Bronchial epithelial cell (primary cell): Measurements from ENCODE around the gene PRDM15. TPM values are rescaled to one million over a fixed set of nuclear protein-coding genes. Genes with fewer than 3 reads are reported as not detected.

ENCODE experiments used
- DNase-seq: peaks from one replicate; pipeline ENCODE4 v3.0.0-alpha.2; 2010; ENCODE audit warnings: low read depth
- FAIRE-seq: peaks from 2 replicates; lab custom pipeline; 2011; peaks lifted over from hg19 to GRCh38; lab: Jason Lieb, UNC
- H3K27me3 ChIP-seq: 2 replicates; pipeline ENCODE4 v1.5.1; 2011; ENCODE audit warnings: low read length; ENCODE audit not compliant: control insufficient read depth, insufficient read depth
- H3K36me3 ChIP-seq: 2 replicates; pipeline ENCODE4 v1.5.1; 2011; ENCODE audit warnings: low read length; ENCODE audit not compliant: control insufficient read depth, insufficient read depth
- H3K4me3 ChIP-seq: 2 replicates; pipeline ENCODE4 v1.5.1; 2011; ENCODE audit warnings: mild to moderate bottlenecking, low read depth, low read length, control low read depth
- total RNA-seq: library from RNA; depleted of rRNA; stranded (reverse); fragments of >200 nt; gene quantifications from 2 replicates; pipeline ENCODE4 v1.2.1, GENCODE V29; 2014
- TF ChIP-seq, protein P1 (sequence below): IDR thresholded peaks from 2 replicates; pipeline ENCODE4 v1.5.1; 2011; ENCODE audit warnings: mild to moderate bottlenecking, moderate library complexity, low read length, control low read depth, inconsistent platforms; ENCODE audit not compliant: insufficient read depth, severe bottlenecking

The PRDM15 gene
- total RNA-seq, 1 donor from 2014 or later = 6.1 TPM

DNA sequence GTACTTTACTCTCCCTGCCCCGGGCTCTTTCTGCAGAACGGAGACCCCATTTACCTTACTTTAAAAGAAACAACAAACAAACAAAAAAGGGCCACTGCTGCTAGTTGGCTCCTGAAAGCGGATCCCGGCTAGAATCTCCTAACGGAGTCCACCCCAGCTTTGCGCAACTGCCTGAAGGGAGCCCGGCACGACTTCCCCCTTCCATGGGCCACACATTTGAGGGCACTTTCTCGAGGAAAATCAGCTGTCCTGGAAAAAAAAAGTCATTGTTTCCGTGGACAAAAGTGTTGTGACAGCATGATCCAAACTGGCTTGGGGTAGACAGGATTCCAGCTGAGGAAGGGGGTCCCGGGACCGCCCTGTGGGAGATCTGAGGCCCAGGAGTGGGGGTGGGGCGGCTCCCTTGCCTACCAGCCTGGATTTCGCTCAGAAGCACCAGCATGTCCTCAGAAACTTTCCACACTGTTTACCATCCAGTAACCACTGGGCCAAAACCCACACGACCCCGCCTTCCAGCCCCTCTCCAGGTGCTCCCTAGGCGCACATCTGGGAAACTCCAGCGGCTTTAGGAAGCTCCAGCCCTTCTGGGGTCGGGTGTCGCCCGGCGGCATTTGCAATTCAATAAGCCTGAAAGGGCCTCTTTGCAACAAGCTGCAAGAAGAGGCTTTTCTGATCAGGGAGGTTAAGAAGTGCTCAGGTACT lies 117.1 kb downstream of the PRDM15 start:
- Histone ChIP-seq H3K4me3 (peak overlapping the region; percentile 7), H3K27me3 (no peaks in the 10 kb centered on the region), H3K36me3 (peaks cover 4% of the 10 kb centered on the region)
- no peak for DNase-seq
- TF ChIP-seq, protein P1, sequence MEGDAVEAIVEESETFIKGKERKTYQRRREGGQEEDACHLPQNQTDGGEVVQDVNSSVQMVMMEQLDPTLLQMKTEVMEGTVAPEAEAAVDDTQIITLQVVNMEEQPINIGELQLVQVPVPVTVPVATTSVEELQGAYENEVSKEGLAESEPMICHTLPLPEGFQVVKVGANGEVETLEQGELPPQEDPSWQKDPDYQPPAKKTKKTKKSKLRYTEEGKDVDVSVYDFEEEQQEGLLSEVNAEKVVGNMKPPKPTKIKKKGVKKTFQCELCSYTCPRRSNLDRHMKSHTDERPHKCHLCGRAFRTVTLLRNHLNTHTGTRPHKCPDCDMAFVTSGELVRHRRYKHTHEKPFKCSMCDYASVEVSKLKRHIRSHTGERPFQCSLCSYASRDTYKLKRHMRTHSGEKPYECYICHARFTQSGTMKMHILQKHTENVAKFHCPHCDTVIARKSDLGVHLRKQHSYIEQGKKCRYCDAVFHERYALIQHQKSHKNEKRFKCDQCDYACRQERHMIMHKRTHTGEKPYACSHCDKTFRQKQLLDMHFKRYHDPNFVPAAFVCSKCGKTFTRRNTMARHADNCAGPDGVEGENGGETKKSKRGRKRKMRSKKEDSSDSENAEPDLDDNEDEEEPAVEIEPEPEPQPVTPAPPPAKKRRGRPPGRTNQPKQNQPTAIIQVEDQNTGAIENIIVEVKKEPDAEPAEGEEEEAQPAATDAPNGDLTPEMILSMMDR = no peak
- no peak for FAIRE-seq

DNA sequence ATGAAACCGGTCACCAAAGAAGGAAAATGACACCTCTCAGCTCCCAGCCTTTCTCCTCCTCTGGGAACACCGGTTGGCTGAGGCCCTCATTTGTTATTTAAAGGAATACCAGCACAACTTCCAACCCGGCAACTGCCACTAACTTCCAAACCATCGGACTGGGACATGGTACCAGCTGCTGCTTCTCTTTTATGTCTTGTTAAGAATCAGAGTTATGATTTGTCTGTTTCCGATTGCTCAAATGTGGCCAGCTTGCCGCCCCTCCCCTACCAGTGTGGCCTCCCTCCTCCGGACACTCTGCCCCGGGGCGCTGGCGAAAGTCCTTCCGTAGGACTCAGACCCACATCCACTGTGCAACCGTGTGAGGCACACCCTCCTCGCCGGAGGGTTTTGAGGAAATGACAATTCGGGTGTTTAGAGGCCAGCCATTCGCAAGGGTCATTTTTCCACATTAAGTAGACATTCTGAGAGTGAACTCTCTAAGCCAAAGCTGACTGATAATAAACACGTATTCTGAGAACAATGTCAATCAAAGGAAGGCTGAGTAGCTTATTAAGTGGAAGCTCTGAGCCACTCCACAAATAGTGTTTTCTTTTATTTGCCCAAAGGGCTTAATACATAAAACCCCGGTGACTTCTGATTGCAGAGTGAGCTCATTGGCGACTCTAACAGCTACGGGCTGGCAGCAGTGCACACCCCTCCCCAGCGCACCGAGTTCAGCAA lies 117.8 kb downstream of the PRDM15 start:
- Histone ChIP-seq H3K36me3 (peaks cover 7% of the 10 kb centered on the region), H3K4me3 (peak overlapping the region; percentile 7), H3K27me3 (no peaks in the 10 kb centered on the region)
- DNase-seq (peak; percentile 63), FAIRE-seq (no peak)
- TF ChIP-seq, protein P1 = no peak

DNA sequence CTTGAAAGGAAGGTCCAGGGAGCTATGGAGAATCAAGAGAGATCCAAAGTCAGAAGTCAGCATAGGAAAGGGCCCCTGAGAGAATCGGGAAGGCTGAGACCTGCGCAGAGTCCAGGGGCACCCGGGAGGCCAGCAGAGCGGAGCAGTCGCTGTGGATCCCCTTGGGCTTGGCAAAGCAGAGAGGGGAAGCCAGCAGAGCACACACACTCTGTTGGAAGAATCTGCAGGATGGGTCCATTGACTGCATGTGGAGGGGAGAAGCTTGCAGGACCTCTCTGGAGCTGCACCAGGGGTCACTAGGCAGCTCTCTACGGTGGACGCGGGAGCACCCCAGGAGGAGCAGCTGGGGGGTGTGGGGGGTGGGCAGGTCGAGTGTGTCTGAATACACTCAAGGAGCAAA lies 118.7 kb downstream of the PRDM15 start:
- TF ChIP-seq, protein P1 = no peak
- H3K36me3 ChIP-seq = peaks cover 13% of the 10 kb centered on the region
- FAIRE-seq (no peak), DNase-seq (no peak)
- no peaks in the 10 kb centered on the region for H3K27me3 ChIP-seq
- H3K4me3 ChIP-seq = no peak overlapping the region

DNA sequence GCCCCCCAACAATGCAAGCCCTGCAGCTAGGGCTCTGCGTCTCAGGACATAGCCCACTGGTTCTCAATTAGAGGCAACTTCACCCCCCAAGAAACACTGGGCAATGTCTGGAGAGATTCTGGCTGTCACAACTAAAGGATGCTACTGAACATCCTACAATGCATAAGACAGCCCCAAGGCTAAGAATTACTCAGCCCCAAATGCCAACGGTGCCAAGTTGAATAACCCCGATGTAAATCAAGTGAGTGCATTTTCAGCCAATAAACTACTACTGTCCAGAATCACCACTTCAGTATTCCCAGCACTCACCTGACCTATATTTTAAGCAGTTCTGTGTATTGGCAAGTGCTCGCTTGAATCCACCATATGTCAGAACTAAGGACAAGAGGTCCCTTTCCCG lies 119.2 kb downstream of the PRDM15 start:
- Histone ChIP-seq H3K36me3 (peaks cover 17% of the 10 kb centered on the region), H3K27me3 (no peaks in the 10 kb centered on the region), H3K4me3 (no peak overlapping the region)
- DNase-seq (no peak), FAIRE-seq (no peak)
- TF ChIP-seq, protein P1 = no peak

DNA sequence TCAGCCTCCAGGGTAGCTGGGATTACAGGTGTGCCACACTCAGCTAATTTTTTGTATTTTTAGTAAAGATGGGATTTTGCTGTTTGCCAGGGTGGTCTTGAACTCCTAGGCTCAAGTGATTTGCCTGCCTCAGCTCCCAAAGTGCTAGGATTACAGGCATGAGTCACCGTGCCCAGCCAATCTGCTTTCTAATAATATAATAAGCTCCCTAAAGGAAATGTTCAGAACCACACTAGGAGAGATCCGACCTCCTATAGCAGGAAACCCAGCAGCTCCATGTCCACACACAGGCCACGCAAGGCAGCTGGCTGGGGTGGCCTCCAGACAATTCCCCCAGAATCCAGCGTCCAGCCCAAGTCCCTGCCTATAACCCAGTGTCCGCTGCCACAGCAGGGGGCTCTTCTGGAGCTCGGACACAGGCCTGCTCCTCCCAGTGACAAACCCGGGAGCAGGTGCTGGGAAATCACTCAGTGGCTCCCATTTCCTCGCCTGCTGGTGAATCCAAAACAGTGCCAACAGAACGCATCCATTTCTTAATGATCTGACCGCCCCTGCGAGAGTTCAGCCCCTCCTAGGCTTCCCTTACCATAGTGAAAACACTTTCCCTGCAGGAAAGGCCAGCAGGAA lies 119.8 kb downstream of the PRDM15 start:
- Histone ChIP-seq H3K36me3 (peaks cover 20% of the 10 kb centered on the region), H3K27me3 (no peaks in the 10 kb centered on the region), H3K4me3 (no peak overlapping the region)
- FAIRE-seq (no peak), DNase-seq (peak; percentile 39)
- TF ChIP-seq, protein P1 = no peak
